HG03378 (cell line): ENCODE results near the gene ADAMTSL4.
"Not testable (repeated sequence)": the region's sequence is repeated elsewhere in the genome, so short reads cannot be mapped to it uniquely, and the experiment has no call there.

Experiments used
- ATAC-seq: cut with Tn5 transposase; IDR thresholded peaks from one replicate; pipeline ENCODE4 v1.9.1; 2021; ENCODE audit warnings: mild to moderate bottlenecking, moderate library complexity; ENCODE audit not compliant: unreplicated experiment

The ADAMTSL4 gene

DNA sequence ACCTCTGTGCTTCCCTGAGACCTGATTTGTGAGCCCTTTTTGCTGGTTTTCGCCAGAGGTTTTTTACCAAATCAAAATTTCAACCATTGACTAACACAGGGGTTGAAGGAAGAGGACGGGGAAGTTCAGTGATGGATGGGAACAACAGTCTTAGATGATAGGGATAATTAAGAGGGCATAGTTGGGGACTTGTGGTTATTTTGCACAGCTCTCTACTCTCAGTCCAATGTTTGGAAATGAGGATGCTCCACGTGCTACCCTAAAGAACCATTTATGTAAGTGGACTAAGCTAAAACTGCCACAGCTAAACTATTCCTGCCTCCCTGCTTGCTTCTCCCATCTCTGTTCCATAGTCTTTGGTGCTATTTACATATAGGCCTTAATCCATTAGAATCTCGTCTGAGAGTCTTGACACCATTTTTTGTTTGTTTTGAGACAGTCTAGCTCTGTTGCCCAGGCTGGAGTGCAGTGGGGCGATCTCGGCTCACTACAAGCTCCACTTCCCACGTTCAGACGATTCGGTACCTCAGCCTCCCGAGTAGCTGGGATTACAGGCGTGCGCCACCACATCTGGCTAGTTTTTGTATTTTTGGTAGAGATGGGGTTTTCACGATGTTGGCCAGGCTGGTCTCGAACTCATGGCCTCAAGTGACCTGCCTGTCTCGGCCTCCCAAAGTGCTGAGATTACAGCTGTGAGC, 30.9 kb downstream of the ADAMTSL4 start:
- no peak for ATAC-seq

DNA sequence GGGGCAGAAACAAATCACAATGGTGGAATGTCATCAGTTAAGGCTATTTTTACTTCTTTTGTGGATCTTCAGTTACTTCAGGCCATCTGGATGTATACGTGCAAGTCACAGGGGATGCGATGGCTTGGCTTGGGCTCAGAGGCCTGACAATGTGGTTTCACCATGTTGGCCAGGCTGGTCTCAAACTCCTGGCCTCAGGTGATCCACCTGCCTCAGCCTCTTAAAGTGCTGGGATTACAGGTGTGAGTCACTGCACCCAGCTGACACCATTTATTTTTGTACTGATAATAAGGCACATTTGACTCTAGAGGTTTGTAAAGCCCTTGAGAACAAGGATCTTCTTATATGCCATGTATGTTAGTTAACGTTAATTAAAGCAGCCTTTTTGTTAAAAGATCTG, 31.8 kb downstream of the ADAMTSL4 start:
- ATAC-seq: not testable (repeated sequence)

DNA sequence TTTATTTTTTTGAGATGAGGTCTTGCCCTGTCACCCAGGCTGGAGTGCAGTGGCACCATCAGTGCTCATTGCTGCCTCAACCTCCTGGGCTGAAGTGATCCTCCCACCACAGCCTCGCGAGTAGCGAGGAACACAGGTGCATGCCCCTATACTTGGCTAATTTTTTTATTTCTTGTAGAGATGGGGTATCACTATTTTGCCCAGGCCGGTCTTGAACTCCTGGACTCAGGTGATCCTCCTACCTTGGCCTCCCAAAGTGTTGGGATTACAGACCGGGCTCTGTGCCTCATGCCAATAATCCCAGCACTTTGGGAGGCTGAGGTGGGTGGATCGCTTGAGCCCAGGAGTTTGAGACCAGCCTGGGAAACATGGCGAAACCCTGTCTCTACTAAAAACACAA, 32.2 kb downstream of the ADAMTSL4 start:
- not testable (repeated sequence) for ATAC-seq

DNA sequence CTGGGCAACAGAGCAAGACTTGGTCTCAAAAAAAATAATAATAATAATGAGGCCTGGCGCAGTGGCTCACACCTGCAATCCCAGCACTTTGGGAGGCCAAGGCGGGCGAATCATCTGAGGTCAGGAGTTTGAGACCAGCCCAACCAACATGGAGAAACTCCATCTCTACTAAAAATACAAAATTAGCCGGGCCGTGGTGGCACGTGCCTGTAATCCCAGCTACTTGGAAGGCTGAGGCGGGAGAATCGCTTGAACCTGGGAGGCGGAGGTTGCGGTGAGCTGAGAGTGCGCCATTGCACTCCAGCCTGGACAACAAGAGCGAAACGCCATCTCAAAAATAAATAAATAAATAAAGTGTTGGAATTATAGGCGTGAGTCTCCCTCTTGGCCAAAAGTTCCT, 32.8 kb downstream of the ADAMTSL4 start:
- not testable (repeated sequence) for ATAC-seq

DNA sequence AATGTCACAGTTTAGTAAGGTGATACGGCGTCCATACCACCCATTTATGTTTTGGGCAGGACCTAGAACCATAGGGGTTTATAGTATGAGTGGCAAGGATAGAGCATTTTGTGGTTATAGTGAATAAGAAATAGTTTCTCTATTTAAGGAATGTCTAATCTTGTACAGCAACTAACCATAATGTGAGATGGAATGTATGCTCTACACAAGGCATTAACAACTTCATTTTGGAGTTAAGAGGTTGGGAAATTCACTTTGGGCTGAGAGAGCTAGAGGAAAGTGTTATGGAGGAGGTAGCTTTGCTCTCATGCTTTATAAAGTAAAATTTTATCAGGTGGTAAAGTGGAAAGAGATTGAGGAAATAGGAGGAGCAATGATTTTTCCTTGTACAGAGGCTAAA, 33.2 kb downstream of the ADAMTSL4 start:
- no peak for ATAC-seq

DNA sequence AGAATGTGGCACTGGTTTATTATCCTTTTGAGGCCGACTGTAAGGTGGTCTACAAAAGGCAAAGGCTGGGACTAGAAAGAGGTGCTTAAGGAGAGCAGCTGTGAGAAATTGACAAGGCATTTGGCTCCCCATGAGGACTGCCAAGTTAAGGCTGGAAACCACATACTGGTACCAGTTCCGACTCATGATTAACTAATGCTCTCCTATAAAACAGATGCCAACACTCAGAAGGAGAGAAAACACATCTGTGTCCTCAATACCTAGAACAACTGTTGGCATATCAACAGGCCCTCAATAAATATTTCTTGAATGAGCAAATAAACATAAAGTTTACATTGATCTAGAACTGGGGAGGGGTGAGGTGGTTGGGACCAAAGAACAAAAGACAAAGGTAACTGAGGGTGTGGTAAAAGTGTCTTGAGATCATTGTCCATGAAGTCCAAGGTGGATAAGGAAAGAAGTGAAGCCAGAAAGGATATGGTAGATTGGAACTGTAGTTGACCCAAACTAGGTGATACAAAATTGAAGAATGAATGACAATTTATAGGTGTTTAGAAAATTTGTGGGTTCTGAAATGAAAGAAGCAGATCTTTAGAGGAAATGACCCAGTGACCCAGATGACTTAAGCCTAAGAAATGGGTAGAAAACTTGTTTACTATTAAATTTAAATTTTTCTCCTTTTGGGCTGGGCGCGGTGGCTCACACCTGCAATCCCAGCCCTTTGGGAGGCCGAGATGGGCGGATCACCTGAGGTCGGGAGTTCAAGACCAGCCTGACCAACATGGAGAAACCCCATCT, 47.1 kb downstream of the ADAMTSL4 start:
- ATAC-seq: no peak

DNA sequence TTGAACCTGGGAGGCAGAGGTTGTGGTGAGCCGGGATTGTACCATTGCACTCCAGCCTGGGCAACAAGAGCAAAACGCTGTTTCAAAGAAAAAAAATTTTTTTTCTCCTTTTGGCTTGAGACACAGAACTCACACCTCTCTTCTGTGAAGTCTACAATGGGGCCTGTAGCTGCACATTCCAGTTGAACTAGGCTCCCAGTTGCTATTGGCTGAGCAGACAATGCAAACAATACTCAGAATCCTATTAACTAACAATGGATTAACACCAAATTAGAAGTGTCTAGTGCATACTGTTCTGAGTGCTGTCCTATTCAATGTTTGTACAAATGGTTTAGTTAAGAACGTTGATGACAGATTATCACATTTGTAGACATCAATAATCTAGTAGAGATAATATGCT, 47.8 kb downstream of the ADAMTSL4 start:
- ATAC-seq: no peak

DNA sequence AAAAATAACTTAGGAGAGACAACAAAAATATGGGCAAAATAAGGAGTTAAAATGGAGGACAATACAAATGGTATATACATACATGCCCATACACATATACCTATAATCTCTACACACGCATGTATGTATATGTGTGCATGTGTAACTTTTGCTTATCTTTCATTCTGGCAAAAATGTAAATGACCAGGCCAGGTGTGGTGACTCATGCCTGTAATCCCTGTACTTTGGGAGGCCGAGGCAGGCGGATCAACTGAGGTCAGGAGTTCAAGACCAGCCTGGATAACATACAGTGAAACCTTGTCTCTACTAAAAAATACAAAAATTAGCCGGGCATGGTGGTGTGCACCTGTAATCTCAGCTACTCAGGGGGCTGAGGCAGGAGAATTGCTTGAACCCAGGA, 49.1 kb downstream of the ADAMTSL4 start:
- ATAC-seq: not testable (repeated sequence)

DNA sequence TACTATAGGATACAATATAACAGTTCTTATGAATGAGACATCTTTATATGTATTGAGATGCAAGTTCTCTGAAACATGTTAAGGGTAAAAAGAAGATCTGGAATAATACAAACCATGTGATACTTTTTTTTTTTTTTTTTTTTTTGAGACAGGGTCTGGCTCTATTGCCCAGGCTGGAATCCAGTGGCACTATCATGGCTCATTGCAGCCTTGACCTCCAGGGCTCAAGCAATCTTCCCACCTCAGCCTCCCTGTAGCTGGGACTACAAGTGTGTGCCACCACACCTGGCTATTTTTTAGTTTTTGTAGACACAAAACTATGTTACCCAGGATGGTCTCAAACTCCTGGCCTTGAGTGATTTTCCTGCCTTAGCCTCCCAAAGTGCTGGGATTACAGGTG, 52.3 kb downstream of the ADAMTSL4 start:
- no peak for ATAC-seq

DNA sequence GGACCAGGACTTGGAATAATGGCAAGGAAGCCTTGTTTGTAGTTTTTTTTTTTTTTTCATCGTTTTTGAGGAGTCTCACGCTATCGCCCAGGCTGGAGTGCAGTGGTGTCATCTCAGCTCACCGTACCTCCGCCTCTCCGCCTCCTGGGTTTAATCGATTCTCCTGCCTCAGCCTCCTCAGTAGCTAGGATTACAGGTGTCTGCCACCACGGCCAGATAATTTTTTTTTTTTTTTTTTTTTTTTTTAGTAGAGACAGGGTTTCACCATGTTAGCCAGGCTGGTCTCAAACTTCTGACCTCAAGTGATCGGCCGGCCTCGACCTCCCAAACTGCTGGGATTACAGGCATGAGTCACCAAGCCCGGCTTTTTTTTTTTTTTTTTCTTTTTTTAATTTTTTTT, 53.2 kb downstream of the ADAMTSL4 start:
- not testable (repeated sequence) for ATAC-seq

DNA sequence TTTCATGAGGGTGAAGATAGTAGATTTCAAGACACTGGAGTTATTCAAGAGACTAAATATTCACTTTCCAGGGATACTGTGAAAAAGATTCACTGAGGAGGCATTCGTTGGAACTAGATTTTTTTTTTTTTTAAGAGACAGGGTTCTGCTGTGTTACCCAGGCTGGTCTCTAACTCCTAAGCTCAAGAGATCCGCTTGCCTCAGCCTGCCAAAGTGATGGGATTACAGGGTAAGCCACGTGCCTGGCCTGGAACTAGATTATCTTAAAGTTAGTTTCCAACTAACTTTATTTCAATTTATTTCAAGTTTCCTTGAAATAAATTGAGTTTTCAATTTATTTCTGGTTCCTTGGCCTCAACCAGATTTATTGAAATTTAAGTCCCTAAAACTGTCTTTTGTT, 54.5 kb downstream of the ADAMTSL4 start:
- ATAC-seq: no peak

DNA sequence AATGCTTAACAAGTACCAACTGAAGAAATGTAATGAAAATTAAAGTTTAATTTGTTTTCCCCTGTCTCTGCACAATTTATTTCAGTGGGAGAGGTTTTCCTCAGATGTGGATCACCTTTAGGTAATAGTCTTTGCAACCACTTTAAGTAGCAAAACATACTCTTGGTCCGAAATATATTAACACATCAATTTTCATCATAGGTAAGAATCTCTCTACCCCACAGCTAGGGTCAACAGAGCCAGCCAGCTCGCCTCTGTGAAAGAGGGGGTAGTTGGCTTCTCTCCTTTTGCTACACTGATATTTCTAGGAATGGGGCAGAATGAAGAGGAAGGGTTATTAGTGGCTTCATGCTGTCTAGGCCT, 55.0 kb downstream of the ADAMTSL4 start:
- ATAC-seq: no peak

DNA sequence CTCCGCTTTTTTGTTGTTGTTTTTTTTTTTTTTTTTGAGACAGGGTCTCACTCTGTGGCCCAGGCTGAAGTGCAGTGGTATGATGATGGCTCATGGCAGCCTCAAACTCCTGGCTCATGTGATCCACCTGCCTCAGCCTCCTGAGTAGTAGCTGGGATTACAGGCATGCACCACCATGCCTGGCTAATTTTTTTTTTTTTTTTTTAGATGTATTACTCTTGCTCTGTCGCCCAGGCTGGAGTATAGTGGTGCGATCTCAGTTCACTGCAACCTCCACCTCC, 56.2 kb downstream of the ADAMTSL4 start:
- not testable (repeated sequence) for ATAC-seq

DNA sequence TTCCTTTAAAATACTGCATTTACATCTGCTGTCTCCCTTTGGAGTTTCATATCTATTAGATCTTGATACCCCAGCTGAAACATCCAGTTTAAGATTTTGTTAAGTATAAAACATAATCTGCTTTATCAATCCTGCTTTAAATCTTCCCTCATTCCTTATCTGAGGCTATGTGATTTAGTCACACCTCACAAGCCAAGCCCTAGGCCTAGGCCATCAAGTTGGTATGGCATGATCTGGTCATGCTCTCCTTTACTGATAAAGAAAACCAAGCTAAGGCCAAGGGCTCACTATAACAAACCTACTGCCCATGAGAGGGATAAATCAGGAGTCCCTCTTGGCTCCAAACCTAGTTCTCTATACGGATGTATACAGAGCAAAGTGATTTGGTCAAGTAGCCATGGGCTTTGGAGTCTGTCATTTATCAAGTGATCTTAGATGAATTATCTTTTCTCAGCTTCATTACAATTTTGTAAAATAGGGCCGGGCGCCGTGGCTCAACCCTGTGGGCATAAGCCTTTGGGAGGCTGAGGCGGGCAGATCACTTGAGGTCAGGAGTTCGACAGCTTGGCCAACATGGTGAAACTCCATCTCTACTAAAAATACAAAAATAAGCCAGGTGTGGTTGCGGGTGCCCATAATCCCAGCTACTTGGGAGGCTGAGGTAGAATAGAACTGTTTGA, 57.4 kb downstream of the ADAMTSL4 start:
- ATAC-seq: no peak

DNA sequence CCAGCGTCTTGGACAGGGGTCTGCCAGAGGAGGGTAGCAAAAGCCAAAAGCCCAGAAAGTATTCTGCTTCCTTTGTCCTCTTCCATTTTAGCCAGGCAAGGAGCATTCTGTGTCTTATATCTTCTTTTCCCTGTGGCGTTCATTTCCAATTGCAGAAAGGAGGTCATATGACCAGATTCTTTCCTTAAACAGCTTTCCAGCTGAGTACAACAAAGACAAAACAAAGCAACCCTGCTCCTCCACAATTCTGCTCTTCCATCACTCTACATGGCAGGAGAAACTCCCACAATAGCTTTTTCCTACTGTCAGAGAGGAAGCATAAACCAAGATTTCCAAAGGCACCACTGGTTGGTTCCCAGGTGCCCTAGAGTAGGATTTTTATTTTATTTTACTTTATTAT, 60.5 kb downstream of the ADAMTSL4 start:
- ATAC-seq: no peak
